VCaP (cell line): ENCODE data around the gene ZC3HAV1L.
A peak's percentile ranks its signal among the peaks of the same experiment; 100 is the strongest.

Source experiments
- H3K27ac ChIP-seq: fragments of 450-650 bp; 2 replicates; pipeline ENCODE4 v1.5.1; 2017
- TF ChIP-seq, protein P1 (sequence below): fragments of 450-650 bp; conservative IDR thresholded peaks from 2 replicates; pipeline ENCODE4 v1.5.1; 2017; ENCODE audit warnings: mild to moderate bottlenecking, moderate library complexity

ZC3HAV1L gene, protein sequence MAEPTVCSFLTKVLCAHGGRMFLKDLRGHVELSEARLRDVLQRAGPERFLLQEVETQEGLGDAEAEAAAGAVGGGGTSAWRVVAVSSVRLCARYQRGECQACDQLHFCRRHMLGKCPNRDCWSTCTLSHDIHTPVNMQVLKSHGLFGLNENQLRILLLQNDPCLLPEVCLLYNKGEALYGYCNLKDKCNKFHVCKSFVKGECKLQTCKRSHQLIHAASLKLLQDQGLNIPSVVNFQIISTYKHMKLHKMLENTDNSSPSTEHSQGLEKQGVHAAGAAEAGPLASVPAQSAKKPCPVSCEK

DNA sequence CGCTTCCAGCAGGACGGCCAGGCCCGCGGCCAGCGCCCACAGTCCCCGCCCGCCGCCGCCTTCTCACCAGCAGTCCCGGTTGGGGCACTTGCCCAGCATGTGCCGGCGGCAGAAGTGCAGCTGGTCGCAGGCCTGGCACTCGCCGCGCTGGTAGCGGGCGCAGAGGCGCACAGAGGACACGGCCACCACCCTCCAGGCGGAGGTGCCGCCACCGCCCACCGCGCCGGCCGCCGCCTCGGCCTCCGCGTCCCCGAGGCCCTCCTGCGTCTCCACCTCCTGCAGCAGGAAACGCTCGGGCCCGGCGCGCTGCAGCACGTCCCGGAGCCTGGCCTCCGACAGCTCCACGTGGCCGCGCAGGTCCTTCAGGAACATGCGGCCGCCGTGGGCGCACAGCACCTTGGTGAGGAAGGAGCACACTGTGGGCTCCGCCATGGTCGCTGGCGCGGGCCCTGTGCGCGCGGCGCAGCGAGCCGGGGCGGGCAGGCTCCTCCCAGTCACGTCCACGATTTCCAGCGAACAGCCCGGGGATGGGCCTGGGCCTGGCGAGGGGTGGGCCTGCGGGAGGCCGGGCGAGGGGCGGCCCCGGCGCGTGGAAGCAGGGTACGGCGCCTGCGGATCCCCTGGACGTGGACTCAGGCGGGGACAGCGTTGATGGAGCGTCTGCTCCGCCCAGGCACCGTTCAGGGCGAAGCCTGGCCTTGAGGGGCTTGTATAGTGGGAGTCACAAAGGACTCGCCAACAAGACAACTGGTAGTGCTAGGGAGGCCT, at the start of gene ZC3HAV1L:
Gene ZC3HAV1L (minus strand): TSS at position 457 of the 768 bp plus-strand sequence. CDS start 25 bp downstream, at position 432.
- peak within 1 kb of the TSS; percentile 91 for H3K27ac ChIP-seq
- TF ChIP-seq, protein P1, sequence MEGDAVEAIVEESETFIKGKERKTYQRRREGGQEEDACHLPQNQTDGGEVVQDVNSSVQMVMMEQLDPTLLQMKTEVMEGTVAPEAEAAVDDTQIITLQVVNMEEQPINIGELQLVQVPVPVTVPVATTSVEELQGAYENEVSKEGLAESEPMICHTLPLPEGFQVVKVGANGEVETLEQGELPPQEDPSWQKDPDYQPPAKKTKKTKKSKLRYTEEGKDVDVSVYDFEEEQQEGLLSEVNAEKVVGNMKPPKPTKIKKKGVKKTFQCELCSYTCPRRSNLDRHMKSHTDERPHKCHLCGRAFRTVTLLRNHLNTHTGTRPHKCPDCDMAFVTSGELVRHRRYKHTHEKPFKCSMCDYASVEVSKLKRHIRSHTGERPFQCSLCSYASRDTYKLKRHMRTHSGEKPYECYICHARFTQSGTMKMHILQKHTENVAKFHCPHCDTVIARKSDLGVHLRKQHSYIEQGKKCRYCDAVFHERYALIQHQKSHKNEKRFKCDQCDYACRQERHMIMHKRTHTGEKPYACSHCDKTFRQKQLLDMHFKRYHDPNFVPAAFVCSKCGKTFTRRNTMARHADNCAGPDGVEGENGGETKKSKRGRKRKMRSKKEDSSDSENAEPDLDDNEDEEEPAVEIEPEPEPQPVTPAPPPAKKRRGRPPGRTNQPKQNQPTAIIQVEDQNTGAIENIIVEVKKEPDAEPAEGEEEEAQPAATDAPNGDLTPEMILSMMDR, result no peak

DNA sequence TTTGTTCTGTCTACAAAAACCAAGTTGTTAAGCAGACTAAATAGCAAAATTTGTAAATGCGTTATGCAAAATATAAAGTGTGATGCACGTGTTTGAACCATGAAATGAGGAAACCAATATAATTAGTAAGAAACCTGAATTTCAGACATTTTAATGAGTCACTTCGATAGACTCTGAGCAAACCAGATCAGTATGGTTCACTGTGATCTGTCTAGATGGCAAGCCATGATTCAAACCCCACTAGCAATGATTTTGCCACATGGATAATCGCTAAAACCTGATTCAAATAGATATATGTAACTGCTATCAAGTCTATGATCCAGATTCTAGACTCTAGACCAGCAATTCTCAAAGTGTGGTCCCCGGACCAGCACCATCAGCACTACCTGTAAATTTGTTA, 48.9 kb upstream of the ZC3HAV1L start:
- H3K27ac ChIP-seq, result no peak overlapping the region
- TF ChIP-seq, protein P1, result no peak

DNA sequence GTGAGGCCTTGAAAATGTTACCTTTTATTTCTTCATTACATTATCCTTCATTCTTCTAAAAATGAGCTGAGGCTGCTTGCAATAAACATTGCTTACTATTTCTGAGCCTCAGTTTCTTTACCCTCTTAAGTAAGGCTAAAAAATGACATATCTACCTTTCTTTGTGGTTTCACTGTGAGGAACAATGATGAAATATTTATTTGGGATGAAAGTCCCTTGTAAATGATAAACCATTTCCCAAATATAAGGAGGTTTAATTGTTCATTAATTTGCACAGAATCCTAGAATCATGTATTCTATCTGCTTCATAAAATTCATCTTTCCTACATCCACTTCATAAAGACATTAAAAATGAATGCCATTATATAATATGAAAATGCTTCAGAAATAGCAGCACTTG, 45.7 kb upstream of the ZC3HAV1L start:
- TF ChIP-seq, protein P1, result no peak

DNA sequence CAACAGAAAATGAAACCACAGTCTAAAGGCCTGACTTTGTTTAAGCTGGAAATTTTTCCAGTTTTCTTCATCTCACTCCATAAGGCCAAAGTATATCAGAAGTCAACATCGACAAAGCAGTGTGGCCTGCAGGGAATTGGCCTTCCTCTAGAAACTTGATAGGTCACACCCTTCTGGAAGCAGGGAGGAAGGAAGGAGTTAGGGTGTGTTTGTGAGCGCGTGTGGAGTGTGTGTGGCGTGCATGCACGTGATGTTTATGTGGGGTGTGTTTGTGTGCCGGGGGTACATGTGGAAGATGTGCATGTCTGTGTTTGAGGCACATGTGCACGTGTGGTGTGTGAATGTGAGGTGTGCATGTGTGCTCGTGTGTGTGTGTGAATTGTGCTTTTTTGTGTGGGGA, 45.1 kb upstream of the ZC3HAV1L start:
- TF ChIP-seq, protein P1, result no peak
- H3K27ac ChIP-seq, result no peak overlapping the region

More for the DNA sequence above, 45.7 kb upstream of the ZC3HAV1L start:
- H3K27ac ChIP-seq, result no peak overlapping the region

DNA sequence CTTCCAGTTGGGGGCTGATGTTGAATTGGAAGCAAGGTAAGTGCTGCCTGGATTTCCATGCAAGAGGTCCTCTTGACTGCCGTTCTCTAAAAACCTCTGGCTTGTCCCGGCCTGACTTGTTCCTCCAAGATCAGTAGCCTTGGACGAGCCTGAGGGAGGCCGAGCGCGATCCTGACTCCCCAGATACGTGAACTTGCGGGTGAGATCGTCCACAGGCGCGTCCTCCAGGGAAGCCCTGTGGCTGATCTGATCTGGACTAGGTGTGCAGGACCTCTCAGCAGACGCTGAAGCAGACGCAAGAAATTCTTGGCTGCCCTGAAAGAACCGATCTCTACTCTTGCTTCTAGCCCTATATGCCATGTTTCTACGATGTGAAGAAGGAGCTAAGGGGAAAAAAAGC, 44.0 kb upstream of the ZC3HAV1L start:
- TF ChIP-seq, protein P1, result no peak
- no peak overlapping the region for H3K27ac ChIP-seq

DNA sequence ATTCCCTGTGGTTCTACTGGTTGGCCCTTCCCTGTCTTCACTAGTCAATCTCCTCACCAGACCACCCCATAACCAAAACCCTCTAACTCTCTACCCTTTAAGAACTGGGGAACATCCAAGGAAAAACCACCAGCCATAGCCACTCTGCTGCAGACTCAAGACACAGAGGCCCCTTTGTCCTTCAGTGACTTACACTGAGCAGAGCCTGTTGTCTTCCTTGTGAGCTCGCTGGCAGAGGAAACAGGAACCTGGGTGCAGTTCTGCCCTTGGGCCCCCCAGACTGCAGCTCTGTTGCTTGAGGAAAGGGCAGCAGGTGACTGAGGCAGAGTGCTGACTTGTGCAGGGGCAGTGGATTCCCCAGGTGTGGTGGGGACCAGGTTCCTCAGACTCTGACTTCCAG, 43.1 kb upstream of the ZC3HAV1L start:
- no peak overlapping the region for H3K27ac ChIP-seq
- TF ChIP-seq, protein P1, result no peak

DNA sequence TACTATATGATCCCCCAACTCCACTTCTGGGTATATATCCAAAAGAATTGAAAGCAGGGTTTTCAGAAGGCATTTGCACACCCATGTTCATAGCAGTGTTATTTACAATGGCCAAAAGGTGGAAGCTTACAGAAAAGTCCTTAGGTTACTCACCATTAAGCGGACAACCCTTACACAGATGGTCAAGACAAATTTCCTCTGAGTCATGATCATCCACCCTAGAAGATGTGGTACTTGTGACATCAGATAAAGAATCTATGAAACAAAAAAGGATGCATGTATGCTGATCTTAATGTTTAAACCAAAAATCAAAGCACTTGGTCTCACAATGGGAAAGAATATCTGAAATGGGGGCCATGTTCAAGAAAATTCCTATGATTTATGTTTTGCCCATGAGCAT, 42.6 kb upstream of the ZC3HAV1L start:
- TF ChIP-seq, protein P1, result no peak
- no peak overlapping the region; the same call in 1 of the 2 replicates for H3K27ac ChIP-seq

DNA sequence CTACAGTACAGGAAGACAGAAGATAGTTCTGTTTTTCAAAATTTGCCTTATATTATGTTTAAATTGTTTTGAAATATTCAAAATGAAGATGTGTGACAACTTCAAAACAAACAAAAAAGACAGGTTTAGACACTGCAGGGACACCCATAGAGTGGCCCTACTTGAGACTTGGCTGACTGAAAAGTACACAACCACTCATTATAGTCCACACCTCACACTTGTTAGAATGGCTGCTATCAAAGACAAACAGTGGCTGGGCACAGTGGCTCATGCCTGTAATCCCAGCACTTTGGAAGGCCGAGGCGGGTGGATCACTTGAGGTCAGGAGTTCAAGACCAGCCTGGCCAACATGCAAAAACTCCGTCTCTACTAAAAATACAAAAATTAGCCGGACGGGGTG, 41.9 kb upstream of the ZC3HAV1L start:
- H3K27ac ChIP-seq, result peak overlapping the region; percentile 63; the same call in 1 of the 2 replicates
